OCI-LY3 (cell line): ENCODE measurements around the gene ACSS1.
A peak's percentile ranks its signal among the peaks of the same experiment; 100 is the strongest.

Experiments
- H2AFZ ChIP-seq: fragments of 200-600, 300-600 bp; shearing (Covaris generic); 2 replicates; pipeline ENCODE4 v1.6.0; 2014; ENCODE audit warnings: antibody characterized with exemption, low read depth, low read length
- H3K27ac ChIP-seq: fragments of 200-600, 300-600 bp; sonication (generic); 2 replicates; pipeline ENCODE4 v1.5.1; 2014; ENCODE audit warnings: mild to moderate bottlenecking, low read length, moderate library complexity, mixed read lengths
- H3K27me3 ChIP-seq: fragments of 200-600, 300-600 bp; sonication (generic); 2 replicates; pipeline ENCODE4 v1.6.1; 2014; ENCODE audit warnings: low read depth, low read length, mixed read lengths
- H3K36me3 ChIP-seq: fragments of 200-600, 300-600 bp; sonication (generic); replicated peaks from 2 replicates; pipeline ENCODE3; 2014; ENCODE audit warnings: low read depth, low read length, mixed read lengths
- H3K4me1 ChIP-seq: fragments of 300-600, 200-600 bp; sonication (generic); 2 replicates; pipeline ENCODE4 v1.6.1; 2014; ENCODE audit warnings: low read length, mixed read lengths
- H3K4me2 ChIP-seq: fragments of 200-600, 300-600 bp; sonication (generic); 2 replicates; pipeline ENCODE4 v1.6.1; 2014; ENCODE audit warnings: low read length, mixed read lengths
- H3K4me3 ChIP-seq: fragments of 300-600, 200-600 bp; sonication (generic); 2 replicates; pipeline ENCODE4 v1.5.1; 2014; ENCODE audit warnings: antibody characterized with exemption, mild to moderate bottlenecking, low read length, moderate library complexity
- H3K79me2 ChIP-seq: fragments of 300-600, 200-600 bp; shearing (Covaris generic); 2 replicates; pipeline ENCODE4 v1.6.1; 2014; ENCODE audit warnings: mild to moderate bottlenecking, low read length, mixed read lengths
- H3K9ac ChIP-seq: fragments of 300-600, 200-600 bp; shearing (Covaris generic); 2 replicates; pipeline ENCODE4 v1.6.0; 2014; ENCODE audit warnings: mild to moderate bottlenecking, low read length, moderate library complexity
- H3K9me3 ChIP-seq: fragments of 200-600, 300-600 bp; shearing (Covaris generic); 2 replicates; pipeline ENCODE4 v1.6.1; 2014; ENCODE audit warnings: low read length, mixed read lengths; ENCODE audit not compliant: insufficient read depth
- H4K20me1 ChIP-seq: fragments of 200-600, 300-600 bp; sonication (generic); 2 replicates; pipeline ENCODE4 v1.6.1; 2016; ENCODE audit warnings: low read length, mixed read lengths; ENCODE audit not compliant: insufficient read depth
- CTCF ChIP-seq: fragments of 200-600, 300-600 bp; sonication (generic); IDR thresholded peaks from 2 replicates; pipeline ENCODE4 v1.5.1; 2014; ENCODE audit warnings: antibody characterized with exemption, low read length, low read depth
- EZH2phosphoT487 ChIP-seq: fragments of 200-600 bp; shearing (Covaris generic); IDR thresholded peaks from 2 replicates; pipeline ENCODE4 v1.6.1; 2018; ENCODE audit warnings: antibody characterized with exemption, mixed run types, low read depth

ACSS1 gene

DNA sequence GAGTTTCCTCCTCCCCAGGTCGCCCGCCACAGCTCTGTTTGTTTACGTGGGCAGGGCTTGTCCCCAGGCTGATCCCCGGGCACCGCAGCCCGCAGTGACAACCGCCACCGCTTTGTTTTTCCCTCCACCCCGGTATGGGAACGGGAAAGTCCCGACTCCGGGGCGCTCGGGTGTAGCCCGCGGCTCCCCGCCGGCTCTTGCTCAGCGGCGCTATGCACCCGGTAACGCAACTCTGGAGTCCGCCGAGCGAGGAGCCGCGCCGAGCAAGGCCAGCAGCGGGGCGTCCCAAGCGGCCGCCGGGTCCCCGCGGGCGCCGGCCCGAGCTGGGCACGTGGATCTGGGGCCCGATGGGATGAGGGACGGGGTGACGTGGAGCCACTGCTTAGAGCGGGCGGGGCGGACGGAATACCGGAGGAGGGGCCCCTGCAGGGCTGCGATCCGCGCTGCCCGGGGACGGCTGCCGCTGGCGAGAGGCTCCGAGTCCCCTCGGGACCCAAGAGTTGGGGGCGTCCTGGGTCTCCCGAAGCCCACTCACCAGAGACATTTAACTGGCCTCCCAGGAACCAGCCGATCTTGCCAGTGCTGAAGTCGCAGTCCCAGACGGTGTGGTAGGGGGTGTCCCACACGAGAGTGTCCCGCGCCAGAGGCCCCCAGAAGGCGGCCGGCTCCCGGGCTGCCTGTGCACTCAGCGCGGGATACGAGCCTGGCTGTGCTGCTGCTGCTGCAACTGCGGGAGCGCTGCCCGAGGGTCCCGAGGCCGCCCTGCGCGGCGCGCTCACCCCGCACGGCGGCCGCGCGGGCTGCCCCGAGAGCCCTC, 497 bp downstream of the ACSS1 start:
- H3K9me3 ChIP-seq = no peaks in the 10 kb centered on the region
- H3K9ac ChIP-seq = peak overlapping the region; percentile 84
- H3K79me2 ChIP-seq = peaks cover 17% of the 10 kb centered on the region
- peaks cover 23% of the 10 kb centered on the region; the same call in 1 of the 2 replicates for H4K20me1 ChIP-seq
- peaks cover 48% of the 10 kb centered on the region for H3K27me3 ChIP-seq
- peak overlapping the region; percentile 84 for H3K4me3 ChIP-seq
- H3K27ac ChIP-seq = peak overlapping the region; percentile 33
- peak overlapping the region; percentile 89 for H3K4me2 ChIP-seq
- TF ChIP-seq EZH2phosphoT487 = no peak
- no peak for TF ChIP-seq CTCF
- H3K4me1 ChIP-seq = peaks cover 38% of the 10 kb centered on the region
- peak overlapping the region; percentile 61 for H2AFZ ChIP-seq
- peaks cover under 1% of the 10 kb centered on the region for H3K36me3 ChIP-seq

- Histone ChIP-seq H3K9ac (peak overlapping the region; percentile 84), H3K79me2 (peaks cover 21% of the 10 kb centered on the region), H3K4me2 (peak overlapping the region; percentile 89), H2AFZ (no peak overlapping the region), H3K27ac (peak overlapping the region; percentile 33), H3K36me3 (peaks cover 3% of the 10 kb centered on the region), H3K4me3 (peak overlapping the region; percentile 84), H3K4me1 (peaks cover 41% of the 10 kb centered on the region), H3K27me3 (peaks cover 42% of the 10 kb centered on the region), H3K9me3 (no peaks in the 10 kb centered on the region), H4K20me1 (peaks cover 30% of the 10 kb centered on the region; the same call in 1 of the 2 replicates)
- TF ChIP-seq EZH2phosphoT487 (no peak), CTCF (no peak)
Measured at GRCh38 chr20:25056690-25057233, 1.2 kb downstream of the ACSS1 start.

DNA sequence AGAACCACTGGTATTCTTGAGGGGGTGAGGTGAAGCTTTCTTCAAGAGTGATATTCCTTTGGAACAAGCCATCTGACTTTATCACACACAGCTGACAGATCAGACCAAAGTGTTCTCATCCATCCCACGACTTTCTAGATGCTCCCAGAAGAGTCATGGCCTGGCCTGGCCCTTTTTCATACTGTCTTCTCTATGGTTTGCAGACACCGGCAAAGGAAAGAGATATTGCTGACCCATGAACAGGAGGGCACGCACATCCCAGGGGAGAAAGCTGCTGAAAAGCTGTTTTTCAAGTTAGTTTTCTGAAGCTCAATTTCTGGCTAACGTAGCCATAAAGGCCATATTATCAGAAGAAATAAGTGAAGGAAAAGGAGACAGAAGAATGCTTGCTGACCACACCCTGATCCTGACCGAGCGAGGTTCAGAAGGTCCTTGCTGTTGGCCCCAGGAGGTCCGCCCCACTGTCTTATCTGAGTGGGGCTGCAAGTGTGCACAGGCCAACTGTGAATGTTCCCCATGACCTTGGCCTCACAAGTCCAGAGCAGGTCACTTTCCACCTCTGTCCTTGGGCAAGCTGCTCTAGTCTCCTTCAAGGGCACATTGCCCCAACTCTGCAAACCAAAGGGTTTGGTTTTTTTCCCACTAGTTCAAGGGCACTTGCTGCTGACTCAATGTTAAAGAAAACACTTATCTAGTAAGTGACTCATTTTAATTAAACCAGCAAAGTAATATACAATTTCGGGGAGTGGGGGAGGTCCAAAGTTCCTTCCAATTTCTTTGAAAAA, 2.0 kb downstream of the ACSS1 start:
- no peak overlapping the region for H2AFZ ChIP-seq
- peaks cover 41% of the 10 kb centered on the region for H3K4me1 ChIP-seq
- no peak overlapping the region for H3K27ac ChIP-seq
- peaks cover 33% of the 10 kb centered on the region for H3K27me3 ChIP-seq
- H3K79me2 ChIP-seq = peaks cover 21% of the 10 kb centered on the region
- peak overlapping the region; percentile 89; the same call in 1 of the 2 replicates for H3K4me2 ChIP-seq
- no peak for TF ChIP-seq EZH2phosphoT487
- no peak for TF ChIP-seq CTCF
- H3K4me3 ChIP-seq = peak overlapping the region; percentile 84
- no peaks in the 10 kb centered on the region for H3K9me3 ChIP-seq
- no peak overlapping the region for H3K9ac ChIP-seq
- peaks cover 3% of the 10 kb centered on the region for H3K36me3 ChIP-seq
- peaks cover 31% of the 10 kb centered on the region; the same call in 1 of the 2 replicates for H4K20me1 ChIP-seq
